Liver (tissue), 9 donors: ENCODE results near the gene TUT7. TPM values are rescaled to one million over a fixed set of nuclear protein-coding genes. Genes with fewer than 3 reads are reported as not detected.

ENCODE experiments used
- DNase-seq: peaks from one replicate; pipeline ENCODE4 v3.0.0-alpha.2; 2017; ENCODE audit warnings: low spot score
- H3K27ac ChIP-seq, 2 donors: one replicate each; pipeline ENCODE4 v1.7.0; 2013; ENCODE audit warnings: inconsistent platforms in 2 of 2, low read length in 2 of 2, control low read depth in 1 of 2, low read depth in 1 of 2, mild to moderate bottlenecking in 1 of 2
- H3K27me3 ChIP-seq, 4 donors: one replicate each; pipeline versions ENCODE4 v1.6.1 to v1.7.0; 2013; ENCODE audit warnings: low read length in 3 of 4, inconsistent platforms in 1 of 4, mild to moderate bottlenecking in 1 of 4, moderate library complexity in 1 of 4; ENCODE audit not compliant: control insufficient read depth in 4 of 4, insufficient read depth in 4 of 4
- H3K36me3 ChIP-seq, 4 donors: one replicate each; pipeline versions ENCODE4 v1.6.1 to v1.7.0; 2013; ENCODE audit warnings: low read length in 3 of 4, mild to moderate bottlenecking in 3 of 4, low read depth in 1 of 4, moderate library complexity in 1 of 4; ENCODE audit not compliant: control insufficient read depth in 4 of 4, insufficient read depth in 3 of 4
- H3K4me1 ChIP-seq, 4 donors: one replicate each; pipeline versions ENCODE4 v1.6.1 to v1.7.0; 2013; ENCODE audit warnings: low read length in 3 of 4, mild to moderate bottlenecking in 3 of 4, moderate library complexity in 1 of 4; ENCODE audit not compliant: control insufficient read depth in 4 of 4, insufficient read depth in 4 of 4
- H3K4me3 ChIP-seq, 3 donors: one replicate each; pipeline versions ENCODE4 v1.6.1 to v1.7.0; 2013; ENCODE audit warnings: low read length in 3 of 3, control low read depth in 1 of 3, low read depth in 1 of 3, mild to moderate bottlenecking in 1 of 3
- H3K9ac ChIP-seq, 2 donors: one replicate each; pipeline ENCODE4 v1.7.0; 2013; ENCODE audit warnings: low read length in 2 of 2, mild to moderate bottlenecking in 2 of 2, moderate library complexity in 2 of 2, control low read depth in 1 of 2, low read depth in 1 of 2
- H3K9me3 ChIP-seq, 4 donors: one replicate each; pipeline versions ENCODE4 v1.6.1 to v1.7.0; 2013; ENCODE audit warnings: low read length in 3 of 4; ENCODE audit not compliant: control insufficient read depth in 4 of 4
- EGR1 ChIP-seq, 2 donors: IDR thresholded peaks; 2 replicates each; pipeline ENCODE4 v1.6.1; 2016 to 2018; ENCODE audit warnings: antibody characterized with exemption in 2 of 2, low read depth in 2 of 2
- FOXA1 ChIP-seq: IDR thresholded peaks from 2 replicates; pipeline ENCODE4 v1.6.1; 2016; ENCODE audit warnings: antibody characterized with exemption
- HNF4A ChIP-seq, 2 donors: conservative IDR thresholded peaks; 2 replicates each; pipeline ENCODE4 v1.6.1; 2016; ENCODE audit warnings: antibody characterized with exemption in 2 of 2, mild to moderate bottlenecking in 2 of 2
- HNF4G ChIP-seq: IDR thresholded peaks from 2 replicates; pipeline ENCODE4 v1.6.1; 2016; ENCODE audit warnings: antibody characterized with exemption
- MAX ChIP-seq: IDR thresholded peaks from 2 replicates; pipeline ENCODE4 v1.6.1; 2016; ENCODE audit warnings: antibody characterized with exemption
- RAD21 ChIP-seq, 2 donors: IDR thresholded peaks; 2 replicates each; pipeline ENCODE4 v1.6.1; 2016; ENCODE audit warnings: antibody characterized with exemption in 2 of 2, mild to moderate bottlenecking in 2 of 2
- REST ChIP-seq: IDR thresholded peaks from 2 replicates; pipeline ENCODE4 v1.6.1; 2016; ENCODE audit warnings: antibody characterized with exemption, mild to moderate bottlenecking
- SP1 ChIP-seq: IDR thresholded peaks from 2 replicates; pipeline ENCODE4 v1.6.1; 2018; ENCODE audit warnings: antibody characterized with exemption, mild to moderate bottlenecking
- TAF1 ChIP-seq: conservative IDR thresholded peaks from 2 replicates; pipeline ENCODE4 v1.6.1; 2016; ENCODE audit warnings: antibody characterized with exemption, mild to moderate bottlenecking
- YY1 ChIP-seq: IDR thresholded peaks from 2 replicates; pipeline ENCODE4 v1.6.1; 2016; ENCODE audit warnings: antibody characterized with exemption, mild to moderate bottlenecking
- WGBS: extraction: QIAGEN DNeasy Blood & Tissue Kit; methylation state at CpG from one replicate; pipeline ENCODE4 v1.1.7; 2013; 5-methylcytosine and 5-hydroxymethylcytosine counted together
- polyA plus RNA-seq, 2 donors: library from polyadenylated mRNA; stranded (reverse) in 1 of 2; unstranded in 1 of 2; fragments of 200-250 nt in 1 of 2; fragments of >200 nt in 1 of 2; fragmentation: Nextera tagmentation in 1 of 2; extraction: Ambion mirVana in 1 of 2; gene quantifications; one replicate each; pipeline versions ENCODE4 v1.2.1 to v1.2.3, GENCODE V29; 2013 to 2015
- total RNA-seq, 2 donors: library from RNA; depleted of rRNA; stranded (reverse); fragments of >200 nt; gene quantifications; one replicate each; pipeline ENCODE4 v1.2.3, GENCODE V29; 2014
- donor health status: healthy.
- donor health status: healthy.
- donor health status: healthy.
- donor health status: healthy.
- donor health status: healthy.

Gene TUT7
- total and polyA plus RNA-seq, 4 donors: 10.7 to 34.6 (median 15.9) TPM

GRCh38 chr9:86272221-86272620 is 82.0 kb downstream of the TUT7 start:
- whole genome bisulfite sequencing: 97% methylated on average over 4 of the region's 4 CpGs
- H3K27ac ChIP-seq: no peak overlapping the region
- H3K4me1 ChIP-seq: no peaks in the 10 kb centered on the region
- no peak for DNase-seq
- H3K9me3 ChIP-seq: no peaks in the 10 kb centered on the region
- peaks cover 2 to 25% (median 20%) of the 10 kb centered on the region in 4 donors for H3K36me3 ChIP-seq
- no peak overlapping the region for H3K4me3 ChIP-seq
- H3K9ac ChIP-seq: no peak overlapping the region
- H3K27me3 ChIP-seq: no peaks in the 10 kb centered on the region
- TF ChIP-seq EGR1 (IDR thresholded peaks at IDR 0.05; ENCODE audit: low read depth in 2 of 2) (no peak), REST (no peak), FOXA1 (no peak), RAD21 (IDR thresholded peaks at IDR 0.05) (no peak), SP1 (no peak)

- WGBS: 96% methylated on average over 6 of the region's 6 CpGs
- Histone ChIP-seq H3K9ac (no peak overlapping the region), H3K27me3 (no peaks in the 10 kb centered on the region), H3K4me1 (no peaks in the 10 kb centered on the region), H3K4me3 (no peak overlapping the region), H3K27ac (no peak overlapping the region), H3K36me3 (peaks cover 3 to 22% (median 18%) of the 10 kb centered on the region in 4 donors), H3K9me3 (no peaks in the 10 kb centered on the region)
- no peak for DNase-seq
- TF ChIP-seq YY1: no peak
- TF ChIP-seq TAF1: no peak
- no peak for TF ChIP-seq REST
- no peak for TF ChIP-seq HNF4G
- no peak for TF ChIP-seq MAX
- no peak for TF ChIP-seq HNF4A (conservative IDR thresholded peaks at IDR 0.05)
- no peak for TF ChIP-seq FOXA1
Measured at GRCh38 chr9:86263876-86264275, 90.3 kb downstream of the TUT7 start.

GRCh38 chr9:86262492-86262891 is 91.7 kb downstream of the TUT7 start:
- WGBS: 72% methylated on average over 4 of the region's 4 CpGs
- no peak for DNase-seq
- no peaks in the 10 kb centered on the region for H3K4me1 ChIP-seq
- no peaks in the 10 kb centered on the region for H3K9me3 ChIP-seq
- no peak overlapping the region for H3K9ac ChIP-seq
- peaks cover 3 to 19% (median 17%) of the 10 kb centered on the region in 4 donors for H3K36me3 ChIP-seq
- TF ChIP-seq FOXA1: no peak
- H3K4me3 ChIP-seq: no peak overlapping the region
- H3K27me3 ChIP-seq: no peaks in the 10 kb centered on the region
- no peak overlapping the region for H3K27ac ChIP-seq
